ENCODE data around the gene C22orf31. TPM values are rescaled to one million over a fixed set of nuclear protein-coding genes. Genes with fewer than 3 reads are reported as not detected.
"Not testable (repeated sequence)": the region's sequence is repeated elsewhere in the genome, so short reads cannot be mapped to it uniquely, and the experiment has no call there.

C22orf31 gene
- total RNA-seq, 1 experiment from 2014 or later, result not detected

DNA sequence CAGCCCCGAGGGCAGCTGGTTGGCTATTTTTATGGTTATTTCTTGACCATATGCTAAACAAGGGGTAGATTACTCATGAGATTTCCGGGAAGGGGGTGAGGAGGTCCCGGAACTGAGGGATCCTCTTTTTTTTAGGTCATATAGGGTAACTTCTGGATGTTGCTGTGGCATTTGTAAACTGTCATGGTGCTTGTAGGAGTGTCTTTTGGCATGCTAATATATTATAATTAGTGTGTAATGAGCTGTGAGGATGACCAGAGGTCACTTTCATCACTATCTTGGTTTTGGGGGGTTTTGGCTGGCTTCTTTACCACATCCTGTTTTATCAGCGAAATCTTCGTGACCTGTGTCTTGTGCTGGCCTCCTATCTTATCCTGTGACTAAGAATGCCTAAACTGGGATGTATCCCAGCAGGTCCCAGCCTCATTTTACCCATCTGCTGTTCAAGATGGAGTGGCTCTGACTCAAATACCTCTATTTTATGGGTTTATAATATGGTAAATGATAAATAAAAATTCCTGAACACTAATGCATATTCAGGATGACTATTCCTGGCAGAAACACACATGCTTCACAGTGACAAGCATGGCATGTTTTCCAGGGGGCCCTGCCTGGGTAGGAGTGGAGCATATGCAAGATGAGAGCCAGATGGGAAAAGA is 22.4 kb upstream of the C22orf31 start:
- H3K36me3 ChIP-seq (ENCODE audit: insufficient read depth, low read length, poor library complexity, severe bottlenecking), result no peaks in the 10 kb centered on the region
- no TSS peak for BruUV-seq (replicated peaks)
- H3K27ac ChIP-seq (ENCODE audit: low read depth, low read length, poor library complexity, severe bottlenecking), result no peak overlapping the region
- intact Hi-C loops (cut with micrococcal nuclease; ENCODE audit: unreplicated experiment), result no loop called here
- no peaks in the 10 kb centered on the region for H3K27me3 ChIP-seq (replicated peaks; ENCODE audit: insufficient read depth, low read depth, low read length, poor library complexity)
- no peak overlapping the region for H3K4me3 ChIP-seq (ENCODE audit: low read depth, low read length, poor library complexity, severe bottlenecking)
- POLR2A ChIA-PET (ENCODE audit: low non-redundant PET), result no interaction called here
- DNase-seq (ENCODE audit: low spot score), result no peak
- CTCF ChIA-PET, result no interaction called here
- no peak for TF ChIP-seq EZH2 (IDR thresholded peaks at IDR 0.05; ENCODE audit: borderline replicate concordance, low read depth, low read length, poor library complexity, severe bottlenecking)
- peaks cover 30% of the 10 kb centered on the region for H3K4me1 ChIP-seq (ENCODE audit: insufficient read depth, low read length, poor library complexity, severe bottlenecking)
- H3K9me3 ChIP-seq (ENCODE audit: low read depth, low read length, poor library complexity, severe bottlenecking), result no peaks in the 10 kb centered on the region

DNA sequence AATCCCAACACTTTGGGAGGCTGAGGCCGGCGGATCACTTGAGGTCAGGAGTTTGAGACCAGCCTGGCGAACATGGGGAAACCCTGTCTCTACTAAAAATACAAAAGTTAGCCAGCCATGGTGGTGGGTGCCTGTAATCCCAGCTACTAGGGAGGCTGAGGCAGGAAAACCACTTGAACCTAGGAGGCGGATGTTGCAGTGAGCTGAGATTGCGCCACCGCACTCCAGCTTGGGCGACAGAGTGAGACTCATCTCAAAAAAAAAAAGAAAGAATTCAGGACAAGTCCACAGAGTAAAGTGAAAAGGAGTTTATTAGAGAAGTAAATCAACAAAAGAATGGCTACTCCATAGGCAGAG is 21.9 kb upstream of the C22orf31 start:
- H3K4me1 ChIP-seq (ENCODE audit: insufficient read depth, low read length, poor library complexity, severe bottlenecking), result peaks cover 35% of the 10 kb centered on the region
- CTCF ChIA-PET; intact Hi-C loops (cut with micrococcal nuclease; ENCODE audit: unreplicated experiment); DNase-seq (ENCODE audit: low spot score); BruUV-seq (replicated peaks); POLR2A ChIA-PET (ENCODE audit: low non-redundant PET); H3K27ac ChIP-seq (ENCODE audit: low read depth, low read length, poor library complexity, severe bottlenecking); H3K36me3 ChIP-seq (ENCODE audit: insufficient read depth, low read length, poor library complexity, severe bottlenecking); H3K4me3 ChIP-seq (ENCODE audit: low read depth, low read length, poor library complexity, severe bottlenecking); H3K9me3 ChIP-seq (ENCODE audit: low read depth, low read length, poor library complexity, severe bottlenecking); H3K27me3 ChIP-seq (replicated peaks; ENCODE audit: insufficient read depth, low read depth, low read length, poor library complexity): not testable (repeated sequence)

DNA sequence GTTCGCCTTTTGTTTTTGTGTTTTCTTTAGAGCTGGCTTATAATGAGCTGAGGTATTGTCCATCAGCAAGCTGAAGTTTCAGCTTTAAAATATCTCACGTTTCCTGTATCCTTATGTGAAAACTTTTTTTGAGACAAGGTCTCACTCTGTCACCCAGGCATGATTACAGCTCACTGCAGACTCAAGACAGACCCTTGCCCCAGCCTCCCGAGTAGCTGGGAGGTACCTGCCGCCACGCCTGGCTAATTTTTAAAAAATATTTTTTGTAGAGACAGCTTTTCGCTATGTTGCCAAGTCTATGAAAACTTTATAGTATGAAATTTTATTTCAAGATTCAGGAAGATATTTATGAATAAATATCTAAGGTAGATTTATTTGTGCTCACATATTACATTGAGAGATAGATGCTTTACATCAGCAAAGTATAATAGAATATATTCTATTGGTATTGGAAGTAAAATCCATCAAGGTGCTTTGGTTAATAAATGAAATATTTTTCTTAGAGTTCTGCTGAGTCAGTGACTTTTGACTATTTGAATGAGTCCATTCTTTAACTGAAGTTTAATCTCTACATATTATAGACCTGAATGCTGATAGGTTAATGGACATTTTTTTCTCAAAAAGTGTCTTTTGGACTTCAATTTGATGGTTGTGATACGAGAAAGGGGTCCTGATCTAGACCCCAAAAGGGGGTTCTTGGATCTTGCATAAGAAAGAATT is 21.4 kb upstream of the C22orf31 start:
- no TSS peak for BruUV-seq (replicated peaks)
- no peaks in the 10 kb centered on the region for H3K27me3 ChIP-seq (replicated peaks; ENCODE audit: insufficient read depth, low read depth, low read length, poor library complexity)
- H3K4me1 ChIP-seq (ENCODE audit: insufficient read depth, low read length, poor library complexity, severe bottlenecking), result peaks cover 41% of the 10 kb centered on the region
- CTCF ChIA-PET, result no interaction called here
- no peak for DNase-seq (ENCODE audit: low spot score)
- intact Hi-C loops (cut with micrococcal nuclease; ENCODE audit: unreplicated experiment), result no loop called here
- no peak overlapping the region for H3K27ac ChIP-seq (ENCODE audit: low read depth, low read length, poor library complexity, severe bottlenecking)
- TF ChIP-seq, protein P1, sequence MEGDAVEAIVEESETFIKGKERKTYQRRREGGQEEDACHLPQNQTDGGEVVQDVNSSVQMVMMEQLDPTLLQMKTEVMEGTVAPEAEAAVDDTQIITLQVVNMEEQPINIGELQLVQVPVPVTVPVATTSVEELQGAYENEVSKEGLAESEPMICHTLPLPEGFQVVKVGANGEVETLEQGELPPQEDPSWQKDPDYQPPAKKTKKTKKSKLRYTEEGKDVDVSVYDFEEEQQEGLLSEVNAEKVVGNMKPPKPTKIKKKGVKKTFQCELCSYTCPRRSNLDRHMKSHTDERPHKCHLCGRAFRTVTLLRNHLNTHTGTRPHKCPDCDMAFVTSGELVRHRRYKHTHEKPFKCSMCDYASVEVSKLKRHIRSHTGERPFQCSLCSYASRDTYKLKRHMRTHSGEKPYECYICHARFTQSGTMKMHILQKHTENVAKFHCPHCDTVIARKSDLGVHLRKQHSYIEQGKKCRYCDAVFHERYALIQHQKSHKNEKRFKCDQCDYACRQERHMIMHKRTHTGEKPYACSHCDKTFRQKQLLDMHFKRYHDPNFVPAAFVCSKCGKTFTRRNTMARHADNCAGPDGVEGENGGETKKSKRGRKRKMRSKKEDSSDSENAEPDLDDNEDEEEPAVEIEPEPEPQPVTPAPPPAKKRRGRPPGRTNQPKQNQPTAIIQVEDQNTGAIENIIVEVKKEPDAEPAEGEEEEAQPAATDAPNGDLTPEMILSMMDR (conservative IDR thresholded peaks at IDR 0.05; ENCODE audit: low read depth, low read length), result no peak
- no peak for TF ChIP-seq EZH2 (IDR thresholded peaks at IDR 0.05; ENCODE audit: borderline replicate concordance, low read depth, low read length, poor library complexity, severe bottlenecking)
- POLR2A ChIA-PET (ENCODE audit: low non-redundant PET), result no interaction called here
- H3K4me3 ChIP-seq (ENCODE audit: low read depth, low read length, poor library complexity, severe bottlenecking), result no peak overlapping the region
- H3K9me3 ChIP-seq (ENCODE audit: low read depth, low read length, poor library complexity, severe bottlenecking), result no peaks in the 10 kb centered on the region
- no peaks in the 10 kb centered on the region for H3K36me3 ChIP-seq (ENCODE audit: insufficient read depth, low read length, poor library complexity, severe bottlenecking)

DNA sequence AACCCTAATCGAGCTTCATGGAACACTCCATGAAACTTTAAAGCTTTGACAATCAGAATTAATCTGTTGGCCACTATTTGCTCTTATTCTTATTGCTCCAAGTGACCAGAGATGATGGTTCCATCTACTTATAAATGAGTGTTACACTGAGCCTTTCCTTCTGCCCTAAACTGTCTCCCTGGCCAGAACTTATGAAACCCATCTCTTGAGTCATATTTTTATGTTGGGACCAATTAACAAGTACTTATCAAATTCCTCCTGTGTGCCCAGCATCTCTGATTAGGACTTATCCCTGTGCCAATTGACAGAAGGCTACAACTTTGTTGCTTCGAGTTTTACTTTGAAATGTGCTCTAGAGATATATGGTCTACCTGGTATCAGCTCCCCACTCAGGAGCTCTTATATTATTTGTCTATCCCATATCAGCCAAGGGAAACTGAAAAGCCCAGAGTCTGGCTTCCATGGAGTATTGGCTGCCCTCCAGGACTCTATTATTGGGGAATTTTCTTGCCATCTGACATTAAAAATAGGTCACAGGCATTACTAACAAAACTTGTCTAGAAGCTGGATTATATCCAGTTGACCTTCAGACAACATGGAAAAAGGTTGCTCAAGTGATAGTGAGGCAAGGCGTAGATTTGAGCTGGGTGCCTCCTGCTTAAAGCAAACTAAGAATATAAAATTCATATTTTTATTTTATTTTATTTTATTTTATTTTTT is 20.0 kb upstream of the C22orf31 start:
- ChIA-PET POLR2A (ENCODE audit: low non-redundant PET) (interaction anchor here (0.6 kb wide), 1 partner anchor 305 kb away, joined by 7 read pairs; no protein-coding TSS in a partner anchor), CTCF (no interaction called here)
- Histone ChIP-seq H3K27ac (ENCODE audit: low read depth, low read length, poor library complexity, severe bottlenecking) (no peak overlapping the region), H3K27me3 (replicated peaks; ENCODE audit: insufficient read depth, low read depth, low read length, poor library complexity) (no peaks in the 10 kb centered on the region), H3K36me3 (ENCODE audit: insufficient read depth, low read length, poor library complexity, severe bottlenecking) (no peaks in the 10 kb centered on the region), H3K4me3 (ENCODE audit: low read depth, low read length, poor library complexity, severe bottlenecking) (no peak overlapping the region), H3K4me1 (ENCODE audit: insufficient read depth, low read length, poor library complexity, severe bottlenecking) (peaks cover 43% of the 10 kb centered on the region), H3K9me3 (ENCODE audit: low read depth, low read length, poor library complexity, severe bottlenecking) (no peaks in the 10 kb centered on the region)
- DNase-seq (ENCODE audit: low spot score), result no peak
- intact Hi-C loops (cut with micrococcal nuclease; ENCODE audit: unreplicated experiment), result no loop called here
- TF ChIP-seq EZH2 (IDR thresholded peaks at IDR 0.05; ENCODE audit: borderline replicate concordance, low read depth, low read length, poor library complexity, severe bottlenecking), result no peak
- TF ChIP-seq, protein P1 (conservative IDR thresholded peaks at IDR 0.05; ENCODE audit: low read depth, low read length), result no peak
- BruUV-seq (replicated peaks), result no TSS peak
